PC-3 (cell line): ENCODE results near the gene ARHGAP25. TPM values are rescaled to one million over a fixed set of nuclear protein-coding genes. Genes with fewer than 3 reads are reported as not detected.

Experiments
- ATAC-seq: fragments of 200-7000 bp; cut with Tn5 transposase; 2 replicates; pipeline ENCODE4 v1.9.1; 2020; ENCODE audit warnings: mild to moderate bottlenecking, moderate library complexity
- BruUV-seq: library from RNA; stranded (reverse); fragments of 400-500 nt; replicated peaks from 2 replicates; lab custom pipeline; 2021; lab: Mats Ljungman, UMichigan
- CTCF ChIA-PET: fragments of 300-600 bp; sonication (Branson Sonifier 250); formaldehyde crosslinking; loops from one replicate; lab custom pipeline; 2022; ENCODE audit warnings: antibody characterized with exemption; lab: Charles Lee
- POLR2A ChIA-PET: fragments of 300-600 bp; sonication (Branson Sonifier 250); formaldehyde crosslinking; loops from one replicate; lab custom pipeline; 2022; ENCODE audit warnings: antibody characterized with exemption; ENCODE audit not compliant: unreplicated experiment; lab: Charles Lee
- DNase-seq: peaks from one replicate; pipeline ENCODE4 v3.0.0-alpha.2; 2015
- H2AFZ ChIP-seq: fragments of 300-600 bp; sonication (generic); 2 replicates; pipeline ENCODE4 v1.6.0; 2016; ENCODE audit warnings: antibody characterized with exemption, low read length
- H3F3A ChIP-seq: fragments of 300-600 bp; sonication (generic); one replicate; pipeline ENCODE4 v1.6.0; 2017; ENCODE audit warnings: antibody characterized with exemption, low read length, control low read depth, mild to moderate bottlenecking; ENCODE audit not compliant: unreplicated experiment
- H3K27ac ChIP-seq: fragments of 300-600 bp; sonication (generic); 2 replicates; pipeline ENCODE4 v1.5.1; 2016; ENCODE audit warnings: mild to moderate bottlenecking, low read length
- H3K27me3 ChIP-seq: fragments of 300-600 bp; sonication (generic); 2 replicates; pipeline ENCODE4 v1.6.1; 2016; ENCODE audit warnings: low read length, mixed read lengths
- H3K36me3 ChIP-seq: fragments of 300-600 bp; sonication (generic); 2 replicates; pipeline ENCODE4 v1.6.1; 2016; ENCODE audit warnings: low read depth, mixed run types, low read length, mixed read lengths
- H3K4me1 ChIP-seq: fragments of 300-600 bp; sonication (generic); 2 replicates; pipeline ENCODE4 v1.5.1; 2016; ENCODE audit warnings: low read length; ENCODE audit not compliant: insufficient read depth
- H3K4me2 ChIP-seq: fragments of 300-600 bp; sonication (generic); 2 replicates; pipeline ENCODE4 v1.6.0; 2016; ENCODE audit warnings: low read length
- H3K4me3 ChIP-seq: fragments of 300-600 bp; sonication (generic); 2 replicates; pipeline ENCODE4 v1.5.1; 2016; ENCODE audit warnings: mild to moderate bottlenecking, low read length, mixed read lengths
- H3K79me2 ChIP-seq: fragments of 300-600 bp; sonication (generic); 2 replicates; pipeline ENCODE4 v1.6.1; 2017; ENCODE audit warnings: low read length, mixed read lengths
- H3K9ac ChIP-seq: fragments of 300-600 bp; sonication (generic); 2 replicates; pipeline ENCODE4 v1.6.0; 2016; ENCODE audit warnings: mild to moderate bottlenecking, low read length
- H3K9me2 ChIP-seq: fragments of 300-600 bp; sonication (generic); replicated peaks from 2 replicates; pipeline ENCODE4 v1.6.1; 2016; ENCODE audit warnings: mixed run types, low read length, mixed read lengths
- H3K9me3 ChIP-seq: fragments of 300-600 bp; sonication (generic); 2 replicates; pipeline ENCODE4 v1.6.1; 2016; ENCODE audit warnings: low read length, mixed read lengths
- H4K20me1 ChIP-seq: fragments of 300-600 bp; sonication (generic); 2 replicates; pipeline ENCODE4 v1.6.1; 2016; ENCODE audit warnings: low read length, mixed read lengths
- EZH2 ChIP-seq: fragments of 300-600 bp; sonication (generic); IDR thresholded peaks from one replicate; pipeline ENCODE4 v1.6.1; 2017; ENCODE audit warnings: antibody characterized with exemption, mild to moderate bottlenecking, low read length; ENCODE audit not compliant: unreplicated experiment
- EZH2phosphoT487 ChIP-seq: fragments of 300-600 bp; sonication (generic); IDR thresholded peaks from 2 replicates; pipeline ENCODE4 v1.6.1; 2018; ENCODE audit warnings: mild to moderate bottlenecking, antibody characterized with exemption, low read length, borderline replicate concordance
- intact Hi-C: fragments of 100-400 bp; cut with micrococcal nuclease; formaldehyde crosslinking; loops from 2 replicates; pipeline ENCODE4 v1.9.0; 2023
- total RNA-seq: library from RNA; depleted of rRNA; stranded (reverse); fragments of >200 nt; gene quantifications from 2 replicates; pipeline ENCODE4 v1.2.3, GENCODE V29; 2014
- TF ChIP-seq, protein P1 (sequence below): fragments of 300-600 bp; sonication (generic); conservative IDR thresholded peaks from 2 replicates; pipeline ENCODE4 v1.5.1; 2017; ENCODE audit warnings: antibody characterized with exemption, low read depth, mild to moderate bottlenecking, low read length

ARHGAP25 gene
- total RNA-seq, 1 experiment from 2014 or later = not detected

DNA sequence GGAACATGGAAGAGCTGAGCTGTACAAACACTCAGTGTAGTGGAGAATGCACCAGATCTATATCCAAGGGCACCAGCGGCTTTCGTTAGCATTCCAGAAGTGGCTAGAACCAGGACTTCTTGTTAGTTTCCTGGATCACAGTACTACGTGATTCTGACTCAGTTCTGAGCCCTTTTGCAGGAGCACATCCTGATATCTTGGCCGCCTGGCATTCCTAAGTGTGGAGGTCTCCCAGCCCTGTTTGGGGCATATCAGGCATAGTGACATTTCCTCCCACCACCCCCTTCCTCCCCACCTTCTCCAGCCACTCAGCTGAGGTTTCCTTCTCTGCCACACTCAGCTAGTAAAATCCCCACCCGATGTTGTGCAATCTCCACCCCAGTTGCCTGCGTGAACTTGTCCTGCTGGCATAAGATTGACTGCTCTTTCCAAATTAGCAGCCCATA, 73.2 kb downstream of the ARHGAP25 start:
- Histone ChIP-seq H3K27ac (no peak overlapping the region), H3K27me3 (peaks cover 18% of the 10 kb centered on the region; the same call in 1 of the 2 replicates), H3K4me3 (no peak overlapping the region), H4K20me1 (no peaks in the 10 kb centered on the region), H3K36me3 (no peaks in the 10 kb centered on the region), H3K9me3 (no peaks in the 10 kb centered on the region), H3K9ac (no peak overlapping the region), H3F3A (no peaks in the 10 kb centered on the region), H3K4me1 (0 out of 2 replicates have a peak, but pooled peaks cover 10% of the 10 kb centered on the region), H2AFZ (no peak overlapping the region), H3K9me2 (no peaks in the 10 kb centered on the region), H3K4me2 (no peak overlapping the region), H3K79me2 (no peaks in the 10 kb centered on the region)
- TF ChIP-seq EZH2phosphoT487 (no peak), EZH2 (no peak)
- TF ChIP-seq, protein P1, sequence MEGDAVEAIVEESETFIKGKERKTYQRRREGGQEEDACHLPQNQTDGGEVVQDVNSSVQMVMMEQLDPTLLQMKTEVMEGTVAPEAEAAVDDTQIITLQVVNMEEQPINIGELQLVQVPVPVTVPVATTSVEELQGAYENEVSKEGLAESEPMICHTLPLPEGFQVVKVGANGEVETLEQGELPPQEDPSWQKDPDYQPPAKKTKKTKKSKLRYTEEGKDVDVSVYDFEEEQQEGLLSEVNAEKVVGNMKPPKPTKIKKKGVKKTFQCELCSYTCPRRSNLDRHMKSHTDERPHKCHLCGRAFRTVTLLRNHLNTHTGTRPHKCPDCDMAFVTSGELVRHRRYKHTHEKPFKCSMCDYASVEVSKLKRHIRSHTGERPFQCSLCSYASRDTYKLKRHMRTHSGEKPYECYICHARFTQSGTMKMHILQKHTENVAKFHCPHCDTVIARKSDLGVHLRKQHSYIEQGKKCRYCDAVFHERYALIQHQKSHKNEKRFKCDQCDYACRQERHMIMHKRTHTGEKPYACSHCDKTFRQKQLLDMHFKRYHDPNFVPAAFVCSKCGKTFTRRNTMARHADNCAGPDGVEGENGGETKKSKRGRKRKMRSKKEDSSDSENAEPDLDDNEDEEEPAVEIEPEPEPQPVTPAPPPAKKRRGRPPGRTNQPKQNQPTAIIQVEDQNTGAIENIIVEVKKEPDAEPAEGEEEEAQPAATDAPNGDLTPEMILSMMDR = no peak
- ATAC-seq (no peak), DNase-seq (peak; percentile 38)
- ChIA-PET CTCF (no interaction called here), POLR2A (no interaction called here)
- BruUV-seq = no TSS peak
- intact Hi-C loops = no loop called here

DNA sequence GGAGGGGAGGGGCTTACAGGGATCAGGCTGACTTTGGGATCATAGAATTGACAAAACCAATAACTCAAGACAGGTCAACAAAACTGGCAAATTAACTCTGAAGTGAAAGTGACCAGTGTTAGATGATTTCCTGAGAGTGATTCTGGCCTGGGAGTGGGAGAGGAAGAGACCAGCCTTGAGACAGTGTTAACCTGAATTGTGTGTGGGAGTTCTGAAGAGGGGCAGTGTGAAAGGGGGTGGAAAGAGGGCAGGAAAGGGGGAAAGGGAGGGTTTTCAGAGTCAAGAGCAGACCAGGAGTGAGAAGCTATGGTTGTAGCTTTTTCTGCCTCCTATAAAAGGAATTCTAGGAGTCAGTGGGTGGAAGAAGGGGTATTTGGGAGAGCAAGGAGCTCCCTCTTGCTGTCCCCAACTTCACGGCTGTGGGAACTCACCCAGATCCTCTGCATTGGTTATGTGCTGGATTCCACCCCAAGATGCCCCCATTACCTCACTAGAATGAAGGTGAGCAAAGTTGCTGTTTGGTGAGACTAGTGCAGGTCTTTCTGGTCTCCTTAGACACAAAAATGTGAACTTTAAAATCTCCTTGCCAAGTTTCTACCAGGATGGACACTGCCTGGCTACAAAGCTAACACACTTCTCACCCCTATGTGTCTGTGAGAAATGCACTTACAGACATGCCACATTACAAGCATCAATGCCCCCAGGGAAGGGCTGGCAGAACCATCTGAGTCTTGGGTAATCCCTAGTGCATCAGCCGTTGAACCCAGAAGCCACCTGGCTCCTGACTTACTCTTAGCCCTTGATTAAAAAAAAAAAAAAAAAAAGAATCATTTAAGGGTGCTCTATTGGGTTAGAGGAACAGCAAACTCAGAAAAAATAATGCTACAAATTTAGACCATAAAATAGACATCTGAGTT, 75.0 kb downstream of the ARHGAP25 start:
- intact Hi-C loops = no loop called here
- Histone ChIP-seq H3K79me2 (no peaks in the 10 kb centered on the region), H3K27ac (no peak overlapping the region), H3K9ac (no peak overlapping the region), H3K9me2 (no peaks in the 10 kb centered on the region), H3K4me3 (no peak overlapping the region), H3K36me3 (no peaks in the 10 kb centered on the region), H3K9me3 (no peaks in the 10 kb centered on the region), H3F3A (no peaks in the 10 kb centered on the region), H3K4me2 (no peak overlapping the region), H2AFZ (no peak overlapping the region), H3K27me3 (0 out of 2 replicates have a peak, but pooled peaks cover 3% of the 10 kb centered on the region), H3K4me1 (0 out of 2 replicates have a peak, but pooled peaks cover 10% of the 10 kb centered on the region), H4K20me1 (no peaks in the 10 kb centered on the region)
- no TSS peak for BruUV-seq
- TF ChIP-seq EZH2 (no peak), EZH2phosphoT487 (no peak)
- TF ChIP-seq, protein P1 = no peak
- no peak for DNase-seq
- POLR2A ChIA-PET = no interaction called here
- CTCF ChIA-PET = no interaction called here
- ATAC-seq = no peak

DNA sequence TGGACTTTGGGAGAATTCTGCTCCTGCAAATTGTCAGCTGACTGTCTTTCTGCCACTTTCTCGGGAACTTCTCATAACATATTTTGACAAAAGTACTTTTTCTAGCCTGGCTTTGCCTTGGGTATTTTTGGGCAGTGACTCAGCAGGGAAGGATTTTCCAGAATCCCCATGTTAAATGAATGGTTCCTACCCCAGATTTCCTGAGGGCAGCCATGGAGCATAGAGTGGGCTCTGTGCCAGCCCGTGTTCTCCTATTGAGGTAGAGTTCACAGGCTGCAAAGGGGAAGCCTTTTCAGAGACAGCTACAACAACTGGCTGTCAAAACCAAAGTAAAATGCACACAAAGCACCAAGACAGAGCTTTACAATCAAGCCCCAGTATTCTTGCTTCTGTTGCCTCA, 76.8 kb downstream of the ARHGAP25 start:
- H3K27me3 ChIP-seq = no peaks in the 10 kb centered on the region
- no peaks in the 10 kb centered on the region for H3K9me2 ChIP-seq
- BruUV-seq = no TSS peak
- no peaks in the 10 kb centered on the region for H3F3A ChIP-seq
- CTCF ChIA-PET = no interaction called here
- TF ChIP-seq, protein P1 = no peak
- TF ChIP-seq EZH2 (no peak), EZH2phosphoT487 (no peak)
- no peak overlapping the region for H3K27ac ChIP-seq
- ATAC-seq (no peak), DNase-seq (peak; percentile 30)
- H3K36me3 ChIP-seq = no peaks in the 10 kb centered on the region
- no peak overlapping the region for H3K4me2 ChIP-seq
- H3K79me2 ChIP-seq = no peaks in the 10 kb centered on the region
- no peak overlapping the region for H3K9ac ChIP-seq
- intact Hi-C loops = no loop called here
- 0 out of 2 replicates have a peak, but pooled peaks cover 10% of the 10 kb centered on the region for H3K4me1 ChIP-seq
- POLR2A ChIA-PET = no interaction called here
- H4K20me1 ChIP-seq = no peaks in the 10 kb centered on the region
- H3K9me3 ChIP-seq = no peaks in the 10 kb centered on the region
- no peak overlapping the region for H3K4me3 ChIP-seq
- H2AFZ ChIP-seq = no peak overlapping the region
